Cardiac septum (tissue), 1 donor: ENCODE measurements around the gene SIX4. TPM values are rescaled to one million over a fixed set of nuclear protein-coding genes. Genes with fewer than 3 reads are reported as not detected.
"Not testable (repeated sequence)": the region's sequence is repeated elsewhere in the genome, so short reads cannot be mapped to it uniquely, and the experiment has no call there.

ENCODE experiments used
- DNase-seq: peaks from one replicate; pipeline ENCODE4 v3.0.0-alpha.2; 2020; ENCODE audit warnings: low spot score
- intact Hi-C: fragments of 100-400 bp; cut with DNase I; formaldehyde crosslinking; loops from one replicate; pipeline ENCODE4 v1.14.0; 2022
- long read RNA-seq: library from polyadenylated mRNA; unstranded; transcript quantifications from one replicate; pipeline ENCODE4 v2.0.0, GENCODE V29; 2021
- total RNA-seq: library from RNA; stranded (reverse); fragmentation: NEBNext Ultra II Directional; extraction: Animal tissue kit (Norgen Biotek cat#: 25700); gene quantifications from one replicate; pipeline ENCODE4 v1.2.1, GENCODE V29; 2021
- donor health status: DM: no; HTN: no; CAD: no.

The SIX4 gene
- total RNA-seq = 1.9 TPM
- long read RNA-seq, partial matches to known transcripts = 0 of 1 reads
- long read RNA-seq, other reads (novel, unspliced or antisense) = 1 of 1 reads

GRCh38 chr14:60723907-60724618 is at the start of gene SIX4:
Gene SIX4, minus strand, starts transcription at chr14:60724351. Its CDS starts 277 bp downstream, at chr14:60724074.
- DNase-seq = peak; percentile 79
- intact Hi-C loops = loop anchor here (5.0 to 10.0 kb wide), 2 partner anchors 258 to 301 kb away; partner anchors contain the start of genes SLC38A6 and TRMT5

DNA sequence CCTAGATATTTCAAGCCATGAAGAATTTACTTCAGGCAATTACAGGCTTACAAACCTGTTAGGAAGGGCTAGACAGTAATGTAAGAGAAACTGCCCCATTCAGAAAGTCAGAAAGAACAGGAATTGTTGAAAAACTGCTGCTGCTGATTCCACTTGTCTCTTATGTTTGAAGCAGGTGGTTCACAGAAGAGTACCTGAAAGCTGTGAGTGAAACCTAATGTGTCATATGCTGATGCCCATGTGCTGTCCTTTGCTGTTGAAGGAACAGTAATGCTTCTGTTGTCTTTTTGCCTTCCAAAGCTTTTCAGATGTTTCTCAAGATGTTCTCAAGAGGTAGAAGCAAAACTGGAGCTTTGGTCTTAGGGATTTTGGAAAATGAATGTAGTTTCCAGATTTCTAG is 49.4 kb upstream of the SIX4 start:
- intact Hi-C loops = no loop called here

GRCh38 chr14:60771117-60771516 is 47.0 kb upstream of the SIX4 start:
- intact Hi-C loops = no loop called here
- DNase-seq = no peak

More for the DNA sequence above, 49.4 kb upstream of the SIX4 start:
- no peak for DNase-seq

DNA sequence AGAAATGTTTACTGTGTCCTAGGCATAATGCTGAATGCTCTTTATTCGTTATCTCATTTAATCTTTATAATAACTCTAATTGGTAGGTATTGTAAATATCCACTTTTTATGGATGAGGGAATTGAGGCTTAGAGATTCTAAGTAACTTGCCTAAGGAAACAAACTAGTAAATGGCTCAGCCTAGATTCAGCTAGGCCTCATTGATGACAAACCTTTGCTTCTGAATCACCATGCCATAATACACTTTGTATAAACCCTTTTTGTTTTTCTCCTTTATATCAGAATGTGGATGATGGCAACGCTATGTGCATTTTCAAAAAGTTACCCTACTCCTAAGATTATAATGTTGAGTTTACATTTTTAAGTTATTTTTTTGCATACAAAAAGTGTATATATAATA is 44.5 kb upstream of the SIX4 start:
- intact Hi-C loops = no loop called here
- DNase-seq = no peak

DNA sequence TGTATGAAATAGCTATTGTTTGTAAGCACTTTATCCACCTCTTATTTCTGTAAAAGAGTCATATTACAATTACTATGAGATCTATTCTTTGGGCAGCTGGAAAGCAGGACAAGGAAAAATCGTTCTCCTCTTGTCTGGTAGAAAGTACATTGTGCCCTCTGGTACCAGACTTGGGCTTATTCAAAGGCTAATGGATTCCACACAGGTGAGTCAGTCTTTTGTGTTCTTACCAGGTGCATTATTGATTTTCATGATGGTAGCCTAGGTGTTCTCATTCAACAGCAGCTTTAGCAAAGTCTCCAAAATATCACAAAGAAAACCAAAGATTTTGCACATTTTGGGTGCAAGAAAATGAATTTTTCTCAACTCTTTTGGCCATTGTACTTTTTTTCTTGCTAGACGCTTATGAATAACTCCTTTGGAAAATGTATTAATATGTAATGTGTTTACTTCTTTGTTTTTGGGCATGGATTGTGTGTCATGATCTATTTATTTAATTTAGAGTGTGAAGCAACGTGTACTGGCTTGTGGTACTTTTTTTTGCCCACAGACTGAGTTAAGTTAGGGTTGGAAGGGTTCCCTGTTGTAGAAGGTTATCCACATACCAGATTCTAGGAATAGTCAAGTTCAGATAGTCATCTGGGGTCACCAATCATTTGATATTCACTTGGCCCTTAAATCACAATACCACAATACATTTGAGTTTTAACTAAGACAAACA is 36.7 kb upstream of the SIX4 start:
- intact Hi-C loops = no loop called here
- no peak for DNase-seq

GRCh38 chr14:60760209-60760608 is 36.1 kb upstream of the SIX4 start:
- DNase-seq = no peak
- intact Hi-C loops = no loop called here

DNA sequence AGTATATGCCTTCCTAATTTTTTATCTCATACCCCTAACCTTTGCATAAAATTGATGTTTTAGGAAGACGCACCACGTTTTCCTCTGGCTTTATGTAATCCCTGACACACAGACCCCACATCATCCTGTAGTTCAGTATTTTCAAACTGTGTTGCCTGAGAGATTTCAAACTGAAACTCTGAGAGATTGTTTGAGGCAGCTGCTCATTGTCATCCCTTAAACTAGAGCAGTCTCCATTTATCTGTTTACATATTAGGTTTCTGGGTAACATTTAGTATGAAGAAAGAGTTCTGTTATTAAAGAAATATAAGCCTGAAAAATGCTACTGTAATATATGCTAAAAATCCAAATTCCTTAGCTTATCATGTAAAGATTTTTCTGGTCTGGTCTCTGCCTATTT is 34.7 kb upstream of the SIX4 start:
- DNase-seq = no peak
- intact Hi-C loops = no loop called here

DNA sequence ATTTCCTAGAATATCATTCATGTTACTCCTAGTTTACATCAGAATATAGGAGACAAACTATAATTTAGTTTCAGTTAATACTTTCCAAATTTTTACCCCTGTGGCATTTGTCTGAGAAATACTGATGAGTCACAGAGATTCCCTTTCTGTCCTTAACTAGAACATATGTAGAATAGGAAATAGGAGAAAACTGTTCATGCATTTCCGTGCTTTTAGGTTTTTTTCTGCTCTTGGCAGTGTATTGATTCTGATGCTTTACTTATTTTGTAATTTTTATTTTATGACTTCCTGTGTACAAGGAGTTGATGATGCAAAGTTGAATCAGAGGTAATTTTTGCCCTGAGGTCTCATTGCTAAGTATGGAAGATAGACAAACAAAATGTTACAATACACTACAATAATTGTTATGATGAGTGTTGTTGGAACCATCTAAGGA is 33.4 kb upstream of the SIX4 start:
- intact Hi-C loops = no loop called here
- DNase-seq = no peak

DNA sequence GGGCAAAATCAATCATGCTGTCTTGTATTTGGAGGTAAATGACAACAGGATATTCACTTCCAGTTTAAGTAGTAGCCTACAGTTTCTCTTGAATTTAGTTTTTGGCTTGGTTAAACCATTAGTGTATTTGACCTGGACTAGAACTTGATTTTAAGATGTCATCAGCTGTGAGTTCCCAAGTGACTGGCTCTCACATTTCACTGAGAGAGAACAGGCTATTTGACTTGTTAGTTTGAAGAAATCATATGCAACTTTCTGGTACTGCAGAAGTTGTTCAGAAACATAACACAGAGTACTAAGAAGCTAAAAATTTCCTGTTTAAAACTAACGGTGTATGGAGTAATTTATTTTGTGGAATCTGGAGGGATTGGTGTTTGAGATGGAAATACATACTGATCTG is 32.7 kb upstream of the SIX4 start:
- DNase-seq = no peak
- intact Hi-C loops = no loop called here

- no peak for DNase-seq
- intact Hi-C loops = no loop called here
These were observed 29.3 kb upstream of the SIX4 start for GRCh38 chr14:60753264-60754119.

DNA sequence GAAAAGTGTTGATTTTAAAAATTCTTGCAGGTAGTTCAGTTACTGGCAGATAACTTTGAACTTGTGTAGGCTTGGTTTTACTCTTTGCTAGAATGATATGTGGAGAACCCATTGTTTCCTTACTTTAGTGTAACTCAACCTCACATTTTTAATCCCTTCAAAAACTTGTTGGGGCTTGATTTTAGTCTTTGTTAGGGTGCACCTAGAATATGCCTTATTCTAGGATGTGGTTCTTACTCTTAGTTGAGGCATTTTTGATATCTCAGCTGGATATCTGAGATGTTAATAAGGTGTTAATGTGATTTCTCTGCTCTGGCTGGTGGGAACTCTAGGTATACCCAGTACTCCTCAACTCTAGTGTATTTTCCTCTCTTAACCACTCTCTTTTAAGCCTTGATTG is 20.4 kb upstream of the SIX4 start:
- intact Hi-C loops = no loop called here
- no peak for DNase-seq

GRCh38 chr14:60738843-60739508 is 14.8 kb upstream of the SIX4 start:
- intact Hi-C loops = no loop called here
- no peak for DNase-seq

DNA sequence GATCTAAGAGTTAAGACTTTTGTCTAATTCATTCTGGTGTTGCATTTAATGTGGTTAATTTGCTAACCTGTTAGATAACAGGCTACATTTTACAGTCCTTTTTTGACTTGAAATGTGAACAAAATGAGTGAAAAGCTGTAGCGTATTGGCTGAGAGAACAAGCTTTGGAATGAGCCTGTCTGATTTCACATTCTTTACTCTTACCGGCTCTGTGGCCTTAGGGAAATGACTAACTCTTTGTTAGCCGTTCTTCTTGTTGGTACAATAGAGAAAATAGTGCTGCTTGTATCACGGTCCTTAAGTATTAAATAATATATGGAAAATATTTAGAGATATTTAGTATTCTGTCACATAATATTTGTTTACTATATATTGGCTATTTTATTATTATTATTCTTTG is 12.3 kb upstream of the SIX4 start:
- intact Hi-C loops = no loop called here
- no peak for DNase-seq

- no peak for DNase-seq
- intact Hi-C loops = no loop called here
These were observed 11.3 kb upstream of the SIX4 start for GRCh38 chr14:60735416-60735815.

DNA sequence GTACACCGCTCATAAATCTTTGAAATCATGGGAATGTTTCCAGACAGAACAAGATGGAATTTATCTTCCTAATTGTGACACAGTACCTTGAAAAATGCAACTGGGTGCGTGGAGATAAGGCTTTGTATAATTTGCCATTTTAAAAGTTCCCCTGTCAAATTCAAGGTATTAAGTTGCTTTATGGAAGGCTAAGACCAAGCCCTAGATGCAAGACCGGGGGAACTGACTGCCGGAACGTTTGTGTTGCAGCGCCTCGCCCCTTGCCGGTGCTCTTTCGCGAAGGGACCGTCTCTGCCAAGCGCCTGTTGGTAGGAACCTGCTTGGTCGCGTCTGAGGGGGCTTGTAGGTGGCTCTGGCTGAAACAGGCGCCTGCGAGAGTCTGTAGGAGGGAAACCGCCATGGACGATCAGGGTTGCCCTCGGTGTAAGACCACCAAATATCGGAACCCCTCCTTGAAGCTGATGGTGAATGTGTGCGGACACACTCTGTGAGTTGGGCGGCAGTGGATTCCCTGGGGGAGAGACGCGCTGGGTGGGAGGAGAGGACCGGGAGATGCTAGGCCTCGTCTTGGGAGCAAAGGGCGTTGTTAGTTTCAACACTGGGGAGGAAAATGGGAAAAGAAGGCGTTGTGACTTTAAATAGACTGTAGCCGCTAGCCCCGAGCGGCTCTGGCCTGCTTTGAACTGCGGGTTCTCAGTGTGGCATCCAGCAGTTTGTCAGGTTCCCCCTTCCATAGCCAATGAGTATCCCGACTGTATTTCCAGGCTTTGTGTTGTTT is 10.5 kb upstream of the SIX4 start, which contains the start of gene MNAT1:
TSS of gene MNAT1 (plus strand) at position 297 of the 778 bp plus-strand sequence. CDS start at position 399, 102 bp downstream.
- intact Hi-C loops = no loop called here
- peak; percentile 84 for DNase-seq

DNA sequence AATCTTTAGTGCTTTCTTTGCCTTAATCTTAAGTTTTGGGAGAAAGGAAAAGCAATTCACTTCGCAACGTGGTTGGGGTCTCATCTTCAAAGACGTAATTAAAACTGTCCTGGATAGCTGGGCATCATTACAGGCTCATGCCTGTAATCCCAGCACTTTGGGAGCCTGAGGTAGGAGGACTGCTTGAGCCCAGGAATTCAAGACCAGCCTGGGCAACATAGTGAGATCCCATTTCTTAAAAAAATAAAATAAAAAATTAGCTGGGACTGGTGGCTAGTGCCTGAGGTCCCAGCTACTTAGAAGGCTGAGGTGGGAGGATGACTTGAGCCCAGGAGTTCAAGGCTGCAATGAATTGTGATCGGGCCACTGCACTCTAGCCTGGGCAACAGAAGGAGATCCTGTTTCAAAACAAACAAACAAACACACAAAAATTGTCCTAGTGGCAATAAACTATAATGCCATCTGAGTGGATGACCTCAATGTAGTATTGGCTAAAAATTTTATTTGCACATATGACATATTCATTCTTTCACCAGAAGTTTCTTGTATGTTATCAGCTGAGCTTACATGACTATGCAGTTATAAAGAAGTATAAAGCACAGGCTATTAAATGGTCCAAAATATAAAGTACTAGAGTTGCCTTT is 8.8 kb upstream of the SIX4 start:
- intact Hi-C loops = no loop called here
- no peak for DNase-seq

DNA sequence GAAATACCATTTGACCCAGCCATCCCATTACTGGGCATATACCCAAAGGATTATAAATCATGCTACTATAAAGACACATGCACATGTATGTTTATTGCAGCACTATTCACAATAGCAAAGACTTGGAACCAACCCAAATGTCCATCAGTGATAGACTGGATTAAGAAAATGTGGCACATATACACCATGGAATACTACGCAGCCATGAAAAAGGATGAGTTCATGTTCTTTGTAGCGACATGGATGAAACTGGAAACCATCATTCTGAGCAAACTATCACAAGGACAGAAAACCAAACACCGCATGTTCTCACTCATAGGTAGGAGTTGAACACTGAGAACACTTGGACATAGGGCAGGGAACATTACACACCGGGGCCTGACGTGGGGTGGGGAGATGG is 7.1 kb upstream of the SIX4 start:
- intact Hi-C loops, DNase-seq: not testable (repeated sequence)
